HG03469 (cell line): ENCODE measurements around the gene EHMT1.

Experiments used
- ATAC-seq: cut with Tn5 transposase; IDR thresholded peaks from one replicate; pipeline ENCODE4 v1.9.1; 2021; ENCODE audit warnings: mild to moderate bottlenecking, moderate library complexity, moderate number of reproducible peaks; ENCODE audit not compliant: unreplicated experiment

Gene EHMT1

GRCh38 chr9:137690930-137691645, 72.3 kb downstream of the EHMT1 start:
- no peak for ATAC-seq

GRCh38 chr9:137691646-137692351, 73.0 kb downstream of the EHMT1 start:
- ATAC-seq: no peak

- no peak for ATAC-seq
These were observed 75.6 kb downstream of the EHMT1 start for GRCh38 chr9:137694236-137694959.

DNA sequence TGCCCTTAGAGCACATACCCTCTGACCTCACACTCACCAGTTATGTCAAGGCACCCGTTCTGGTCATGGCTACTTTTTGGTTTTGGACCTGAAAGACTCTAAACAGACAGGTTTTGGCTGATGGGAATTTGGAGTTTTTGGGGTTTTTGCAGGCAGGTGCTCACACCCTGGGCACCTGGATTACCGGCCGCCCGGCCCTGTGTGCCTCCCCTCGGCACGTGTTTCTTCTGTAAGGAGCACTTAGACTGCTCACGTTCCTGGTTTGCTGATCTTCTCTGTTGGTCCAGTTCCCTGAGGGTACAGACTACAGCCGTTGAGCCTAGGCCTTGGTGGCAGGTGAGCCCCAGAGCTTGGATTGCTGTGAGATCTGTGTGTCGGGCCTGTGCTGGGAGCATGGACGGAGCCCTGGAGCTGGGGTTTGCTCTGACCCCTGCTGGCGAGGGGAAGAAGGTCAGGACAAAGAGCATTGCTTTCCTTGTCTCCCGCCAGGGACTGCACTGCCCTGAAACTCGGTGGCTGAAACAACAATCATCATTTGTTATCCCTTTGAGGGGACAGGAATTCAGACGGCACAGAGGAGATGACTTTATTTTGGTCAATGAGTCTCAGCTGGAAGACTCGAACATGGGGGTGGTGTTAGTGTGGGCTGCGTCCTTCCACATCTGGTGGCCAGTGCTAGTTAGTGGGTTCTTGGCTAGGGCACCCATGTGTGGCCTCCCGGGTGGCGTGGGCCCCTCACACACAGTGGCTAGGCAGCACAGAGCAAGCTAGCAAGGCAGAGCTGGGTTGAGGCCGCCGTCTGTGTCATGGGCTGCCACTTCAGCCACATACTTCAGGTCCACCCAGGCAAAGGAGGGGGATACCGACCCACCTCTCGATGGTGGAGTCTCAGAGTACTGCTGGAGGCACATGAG, 76.4 kb downstream of the EHMT1 start:
- no peak for ATAC-seq

DNA sequence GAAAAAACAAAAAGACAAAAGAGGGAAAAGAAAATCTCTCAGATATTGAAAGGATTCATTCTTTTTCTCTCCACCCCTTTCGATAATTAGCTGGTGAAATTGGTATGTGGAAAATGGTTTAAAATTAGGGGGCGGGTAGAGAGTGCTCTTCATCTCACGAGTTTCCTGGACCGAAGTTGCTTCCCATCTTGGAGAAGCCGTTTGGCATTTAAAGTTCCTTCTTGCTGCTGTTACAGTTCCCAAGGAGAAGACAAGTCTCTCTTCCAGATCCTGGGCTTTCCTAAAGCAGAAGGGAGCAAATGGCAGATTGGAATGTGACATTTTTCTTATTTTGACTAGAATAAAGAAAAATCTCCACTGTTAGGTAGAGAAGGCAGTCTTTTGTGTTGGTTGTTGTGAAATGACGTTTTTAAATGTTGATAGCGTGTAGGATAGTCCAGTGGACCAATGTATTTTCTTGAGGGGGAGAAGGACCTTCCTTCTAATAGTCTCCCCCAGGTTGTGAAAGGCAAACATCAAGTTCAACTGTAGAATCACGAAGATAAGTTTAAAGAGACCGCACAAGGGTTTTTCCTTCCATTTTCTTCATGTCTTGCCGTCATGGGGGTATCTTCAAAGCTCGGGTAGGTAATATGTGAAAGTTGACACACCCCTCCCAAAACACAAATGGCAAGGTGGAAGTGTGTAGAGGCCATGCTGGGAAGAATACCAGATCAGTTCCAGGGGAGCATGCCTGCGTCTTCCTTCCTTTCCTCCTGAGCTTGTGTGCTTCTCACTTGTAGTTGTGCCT, 77.5 kb downstream of the EHMT1 start:
- ATAC-seq: no peak

DNA sequence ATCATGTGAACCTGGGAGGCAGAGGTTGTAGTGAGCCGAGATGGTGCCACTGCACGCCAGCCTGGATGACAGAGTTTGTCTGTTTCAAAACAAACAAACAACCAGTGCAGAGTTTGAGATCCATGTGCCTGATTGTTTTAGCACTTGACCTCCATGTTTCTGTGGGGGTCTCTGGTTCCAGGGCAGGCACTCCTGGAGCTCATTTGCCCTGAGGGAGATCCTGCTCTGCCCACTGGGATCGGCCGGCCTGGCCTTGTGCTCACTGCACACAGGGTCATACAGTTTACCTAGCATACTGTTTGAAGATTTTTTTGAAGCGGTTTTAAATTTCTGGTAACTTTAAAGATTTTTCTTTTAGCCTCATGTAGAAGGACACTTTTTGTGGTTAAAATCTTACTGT, 78.4 kb downstream of the EHMT1 start:
- ATAC-seq: no peak

DNA sequence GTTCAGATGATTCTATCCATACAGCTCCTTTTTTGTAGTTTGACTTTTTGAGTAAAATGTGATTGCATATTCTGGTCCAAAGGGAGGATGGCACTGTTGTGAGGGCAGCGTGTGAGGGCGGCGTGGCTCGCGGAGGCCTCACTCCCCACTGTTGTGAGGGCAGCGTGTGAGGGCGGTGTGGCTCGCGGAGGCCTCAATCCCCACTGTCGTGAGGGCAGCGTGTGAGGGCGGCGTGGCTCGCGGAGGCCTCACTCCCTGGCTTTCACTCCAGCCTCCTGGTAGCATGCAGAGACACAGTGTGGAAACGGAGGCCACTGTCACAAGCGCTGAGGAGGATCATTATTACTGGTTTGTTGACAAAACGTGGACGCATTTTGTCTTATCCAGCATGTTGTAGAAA, 79.0 kb downstream of the EHMT1 start:
- ATAC-seq: no peak

- no peak for ATAC-seq
These were observed 82.1 kb downstream of the EHMT1 start for GRCh38 chr9:137700911-137701310.

DNA sequence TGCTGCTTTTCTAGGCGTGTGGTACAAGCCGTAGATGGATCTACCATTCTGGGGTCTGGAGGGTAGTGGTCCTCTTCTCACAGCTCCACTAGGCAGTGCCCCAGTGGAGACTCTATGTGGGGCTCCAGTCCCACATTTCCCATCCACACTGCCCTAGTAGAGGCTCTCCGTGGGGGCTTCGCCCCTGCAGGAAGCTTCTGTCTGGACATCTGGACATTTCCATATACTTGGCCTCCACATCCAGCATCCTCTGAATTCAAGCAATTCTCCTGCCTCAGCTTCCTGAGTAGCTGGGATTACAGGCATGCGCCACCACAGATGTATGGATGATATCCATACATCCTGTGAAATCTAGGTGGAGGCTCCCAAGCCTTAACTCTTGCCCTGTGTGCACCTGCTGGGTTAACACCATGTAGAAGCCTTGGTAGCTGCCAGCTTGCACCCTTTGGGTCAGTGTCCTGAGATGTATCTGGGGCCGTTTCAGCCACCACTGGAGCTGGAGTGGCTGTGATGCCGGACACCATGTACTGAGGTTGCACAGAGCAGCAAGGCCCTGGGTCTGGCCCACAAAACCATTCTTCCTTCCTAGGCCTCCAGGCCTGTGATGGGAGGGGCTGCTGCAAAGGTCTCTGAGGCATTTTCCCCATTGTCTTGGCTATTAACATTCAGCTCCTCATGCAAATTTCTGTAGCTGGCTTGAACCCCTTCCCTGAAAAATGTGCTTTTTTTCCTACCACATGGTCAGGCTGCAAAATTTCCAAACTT, 84.0 kb downstream of the EHMT1 start:
- ATAC-seq: no peak

GRCh38 chr9:137703842-137704508, 85.2 kb downstream of the EHMT1 start:
- ATAC-seq: no peak

- ATAC-seq: peak; percentile 47
These were observed 86.6 kb downstream of the EHMT1 start for GRCh38 chr9:137705443-137705863.

DNA sequence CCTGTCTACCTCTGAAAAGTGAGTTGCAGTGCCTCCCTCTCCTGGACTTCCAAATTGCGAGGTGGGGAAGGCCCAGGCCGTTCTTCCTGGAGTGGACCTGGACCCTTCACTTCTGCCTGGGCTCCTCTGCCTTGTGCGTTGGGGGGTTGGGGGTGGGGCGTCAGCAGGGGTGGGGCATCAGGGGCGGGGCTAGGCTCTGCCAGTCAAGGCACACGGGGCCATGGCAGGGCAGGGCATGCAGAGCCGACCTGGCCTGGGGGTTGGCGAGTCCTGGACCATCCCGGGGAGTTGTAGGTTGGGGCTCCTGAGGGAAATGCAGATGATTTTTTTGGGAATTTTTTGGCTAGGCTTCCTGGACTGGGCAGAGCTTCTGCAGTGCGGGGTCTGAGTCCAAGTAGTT, 87.1 kb downstream of the EHMT1 start:
- ATAC-seq: no peak

- no peak for ATAC-seq
These were observed 88.6 kb downstream of the EHMT1 start for GRCh38 chr9:137707361-137707760.

DNA sequence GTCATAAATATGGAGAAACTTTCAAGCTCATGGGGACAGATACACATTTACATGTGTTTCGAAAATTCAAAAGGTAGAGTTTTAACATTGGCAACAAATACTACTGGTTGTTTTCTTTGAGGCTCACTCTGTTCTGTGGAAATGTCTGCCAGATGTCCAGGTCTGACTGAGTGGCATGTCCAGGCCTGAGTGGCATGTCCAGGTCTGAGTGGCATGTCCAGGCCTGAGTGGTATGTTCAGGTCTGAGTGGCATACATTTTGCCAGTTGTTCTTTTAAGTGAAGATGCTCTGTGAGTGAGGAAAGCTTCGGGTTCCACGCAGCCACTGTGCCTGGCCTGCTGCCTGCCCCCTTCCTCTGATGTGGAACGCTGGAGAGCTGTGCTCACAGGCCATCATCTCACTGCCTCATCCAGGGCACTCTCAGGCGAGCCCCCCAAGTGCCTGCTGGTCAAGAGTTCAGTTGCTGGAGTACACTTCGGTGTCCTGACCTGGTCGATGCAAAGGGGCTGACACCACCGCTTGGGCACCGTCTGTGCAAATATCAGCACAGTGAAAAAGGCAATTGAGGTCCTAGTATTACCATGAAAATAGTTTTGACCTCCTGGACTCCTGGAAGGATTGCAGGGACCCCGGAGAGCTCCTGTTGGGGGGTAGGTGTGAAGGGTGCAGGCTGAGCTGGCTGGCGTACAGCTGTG, 89.9 kb downstream of the EHMT1 start:
- no peak for ATAC-seq

DNA sequence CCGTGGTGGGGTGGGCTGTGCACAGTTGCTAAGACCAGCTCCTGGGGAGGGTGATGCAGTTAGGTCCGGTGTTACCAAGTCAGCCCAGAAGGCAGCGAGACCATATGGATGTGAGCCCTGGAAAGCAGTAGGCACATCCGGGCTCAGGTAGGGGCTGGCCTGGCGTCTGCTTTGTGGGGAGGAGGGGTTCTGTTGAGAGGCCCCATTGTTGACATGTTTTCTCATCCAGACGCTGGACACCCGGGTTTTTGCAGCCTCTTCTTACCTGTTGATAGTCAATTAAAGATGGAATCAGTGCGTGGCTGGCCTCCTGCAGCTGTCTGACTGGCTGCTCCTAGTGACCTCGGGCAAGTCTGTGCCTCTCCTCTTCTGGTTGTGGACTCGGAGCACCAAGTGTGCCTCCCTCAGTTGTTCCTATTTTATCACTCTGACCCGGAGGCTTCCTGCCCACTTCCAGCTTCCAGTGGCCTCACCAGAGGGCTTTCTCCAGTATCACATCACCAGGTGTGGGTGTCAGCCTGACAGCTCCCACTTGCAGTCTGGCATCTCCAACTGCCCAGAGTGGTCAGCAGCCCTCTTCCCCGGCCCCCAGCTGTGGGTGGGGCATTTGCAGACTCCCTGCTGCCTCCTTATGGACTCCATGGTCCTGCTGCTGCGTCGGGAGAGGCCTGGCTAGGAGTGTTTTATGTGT, 90.8 kb downstream of the EHMT1 start:
- ATAC-seq: no peak

DNA sequence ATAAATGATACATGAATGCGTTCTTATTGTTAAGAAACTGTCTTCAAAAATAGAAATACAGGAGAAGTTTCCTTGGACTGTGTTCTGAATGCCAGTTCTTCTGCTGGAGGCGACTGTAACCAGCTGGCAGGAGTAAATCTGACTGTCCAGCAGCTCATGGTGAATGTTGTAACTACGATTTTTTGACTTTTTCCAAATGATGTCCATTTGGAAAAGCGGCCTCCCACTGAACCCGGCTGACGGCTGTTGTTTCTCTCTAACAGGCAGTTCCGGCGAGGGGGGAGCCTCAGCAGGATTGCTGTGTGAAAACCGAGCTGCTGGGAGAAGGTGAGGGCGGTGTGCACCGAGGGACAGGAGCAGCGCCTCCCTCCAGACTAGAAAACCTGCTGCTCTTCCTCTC, 91.9 kb downstream of the EHMT1 start:
- ATAC-seq: no peak

DNA sequence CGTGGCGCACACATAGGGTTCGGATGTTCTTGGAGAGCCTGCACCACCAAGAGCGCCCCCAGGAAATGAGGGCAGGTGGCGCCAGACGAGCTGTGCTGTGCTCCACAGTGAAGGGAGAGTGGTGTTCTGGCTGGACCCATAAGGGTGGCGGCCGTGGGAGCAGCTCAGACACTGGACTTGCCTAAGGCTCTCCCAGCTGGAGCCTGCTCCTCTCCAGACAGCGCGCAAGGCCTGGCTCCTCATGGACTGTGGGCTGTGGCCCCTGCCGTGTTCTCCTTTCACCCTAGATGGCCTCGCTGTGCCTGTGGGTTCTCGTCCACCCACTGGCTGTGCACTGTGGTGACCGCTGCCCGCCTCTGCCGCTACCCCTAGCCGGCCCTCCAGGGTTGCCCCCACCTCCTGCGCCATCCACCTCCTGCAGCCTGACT, 92.9 kb downstream of the EHMT1 start:
- ATAC-seq: no peak

- no peak for ATAC-seq
These were observed 96.5 kb downstream of the EHMT1 start for GRCh38 chr9:137715321-137715720.
